Adipocyte (in vitro differentiated cells): ENCODE measurements around the gene GOLPH3.
A peak's percentile ranks its signal among the peaks of the same experiment; 100 is the strongest.

ENCODE experiments used
- DNase-seq: peaks from one replicate; pipeline ENCODE4 v3.0.0-alpha.2; 2015; ENCODE audit warnings: low read depth
- H3K27me3 ChIP-seq: replicated peaks from 2 replicates; pipeline ENCODE4 v1.7.0; 2013; ENCODE audit warnings: mild to moderate bottlenecking, low read length, moderate library complexity; ENCODE audit not compliant: control insufficient read depth, insufficient read depth
- H3K36me3 ChIP-seq: 2 replicates; pipeline ENCODE4 v1.7.0; 2013; ENCODE audit warnings: low read length, mild to moderate bottlenecking, moderate library complexity; ENCODE audit not compliant: control insufficient read depth, insufficient read depth, severe bottlenecking
- H3K4me1 ChIP-seq: 2 replicates; pipeline ENCODE4 v1.7.0; 2013; ENCODE audit warnings: mild to moderate bottlenecking, low read length, moderate library complexity; ENCODE audit not compliant: control insufficient read depth, insufficient read depth
- H3K4me3 ChIP-seq: 2 replicates; pipeline ENCODE4 v1.7.0; 2013; ENCODE audit warnings: mild to moderate bottlenecking, low read length, moderate library complexity
- H3K9ac ChIP-seq: 2 replicates; pipeline ENCODE4 v1.7.0; 2013; ENCODE audit warnings: mild to moderate bottlenecking, low read length, moderate library complexity
- H3K9me3 ChIP-seq: 2 replicates; pipeline ENCODE4 v1.7.0; 2013; ENCODE audit warnings: mild to moderate bottlenecking, low read length, moderate library complexity; ENCODE audit not compliant: control insufficient read depth

GOLPH3 gene

GRCh38 chr5:32096891-32097595, 77.1 kb downstream of the GOLPH3 start:
- Histone ChIP-seq H3K27me3 (no peaks in the 10 kb centered on the region), H3K4me3 (no peak overlapping the region), H3K9me3 (no peaks in the 10 kb centered on the region), H3K4me1 (peaks cover 15% of the 10 kb centered on the region), H3K9ac (no peak overlapping the region), H3K36me3 (peaks cover 67% of the 10 kb centered on the region)
- peak; percentile 39 for DNase-seq

GRCh38 chr5:32095261-32095671, 78.9 kb downstream of the GOLPH3 start:
- DNase-seq: peak; percentile 11
- H3K27me3 ChIP-seq: no peaks in the 10 kb centered on the region
- H3K9ac ChIP-seq: no peak overlapping the region
- H3K36me3 ChIP-seq: peaks cover 57% of the 10 kb centered on the region
- no peaks in the 10 kb centered on the region for H3K9me3 ChIP-seq
- peaks cover 15% of the 10 kb centered on the region for H3K4me1 ChIP-seq
- H3K4me3 ChIP-seq: no peak overlapping the region

GRCh38 chr5:32094691-32095090, 79.4 kb downstream of the GOLPH3 start:
- DNase-seq: no peak
- peaks cover 15% of the 10 kb centered on the region for H3K4me1 ChIP-seq
- no peak overlapping the region for H3K9ac ChIP-seq
- H3K36me3 ChIP-seq: peaks cover 56% of the 10 kb centered on the region
- no peaks in the 10 kb centered on the region for H3K9me3 ChIP-seq
- no peaks in the 10 kb centered on the region for H3K27me3 ChIP-seq
- no peak overlapping the region for H3K4me3 ChIP-seq

GRCh38 chr5:32092938-32093812, 80.9 kb downstream of the GOLPH3 start:
- H3K9me3 ChIP-seq: no peaks in the 10 kb centered on the region
- no peaks in the 10 kb centered on the region for H3K27me3 ChIP-seq
- peaks cover 15% of the 10 kb centered on the region for H3K4me1 ChIP-seq
- no peak overlapping the region for H3K4me3 ChIP-seq
- peaks cover 47% of the 10 kb centered on the region for H3K36me3 ChIP-seq
- no peak overlapping the region for H3K9ac ChIP-seq
- DNase-seq: peak; percentile 81

- peaks cover 15% of the 10 kb centered on the region for H3K4me1 ChIP-seq
- H3K9ac ChIP-seq: no peak overlapping the region
- no peak for DNase-seq
These were observed 83.4 kb downstream of the GOLPH3 start for GRCh38 chr5:32090755-32091128.

GRCh38 chr5:32090026-32090754, 83.9 kb downstream of the GOLPH3 start:
- Histone ChIP-seq H3K4me1 (peaks cover 13% of the 10 kb centered on the region), H3K9me3 (no peaks in the 10 kb centered on the region), H3K9ac (no peak overlapping the region), H3K36me3 (peaks cover 41% of the 10 kb centered on the region), H3K27me3 (no peaks in the 10 kb centered on the region), H3K4me3 (no peak overlapping the region)
- DNase-seq: no peak

More at GRCh38 chr5:32090755-32091128, 83.4 kb downstream of the GOLPH3 start:
- Histone ChIP-seq H3K36me3 (peaks cover 41% of the 10 kb centered on the region), H3K9me3 (no peaks in the 10 kb centered on the region), H3K27me3 (no peaks in the 10 kb centered on the region), H3K4me3 (no peak overlapping the region)

GRCh38 chr5:32089146-32090000, 84.7 kb downstream of the GOLPH3 start:
- Histone ChIP-seq H3K4me3 (no peak overlapping the region), H3K36me3 (peaks cover 35% of the 10 kb centered on the region), H3K9me3 (no peaks in the 10 kb centered on the region), H3K9ac (no peak overlapping the region), H3K4me1 (peaks cover 8% of the 10 kb centered on the region), H3K27me3 (no peaks in the 10 kb centered on the region)
- DNase-seq: no peak

- H3K27me3 ChIP-seq: no peaks in the 10 kb centered on the region
- no peak overlapping the region for H3K9ac ChIP-seq
- peaks cover 30% of the 10 kb centered on the region for H3K36me3 ChIP-seq
- no peak for DNase-seq
- no peaks in the 10 kb centered on the region for H3K9me3 ChIP-seq
- H3K4me1 ChIP-seq: no peaks in the 10 kb centered on the region
- H3K4me3 ChIP-seq: no peak overlapping the region
These were observed 85.9 kb downstream of the GOLPH3 start for GRCh38 chr5:32088214-32088613.

GRCh38 chr5:32087086-32088082, 86.7 kb downstream of the GOLPH3 start:
- Histone ChIP-seq H3K9me3 (no peaks in the 10 kb centered on the region), H3K36me3 (peaks cover 27% of the 10 kb centered on the region), H3K9ac (no peak overlapping the region), H3K4me3 (no peak overlapping the region), H3K27me3 (no peaks in the 10 kb centered on the region), H3K4me1 (no peaks in the 10 kb centered on the region)
- no peak for DNase-seq

- H3K9me3 ChIP-seq: no peaks in the 10 kb centered on the region
- no peak overlapping the region for H3K9ac ChIP-seq
- no peak overlapping the region for H3K4me3 ChIP-seq
- DNase-seq: no peak
- no peaks in the 10 kb centered on the region for H3K27me3 ChIP-seq
- H3K36me3 ChIP-seq: peaks cover 18% of the 10 kb centered on the region
- no peaks in the 10 kb centered on the region for H3K4me1 ChIP-seq
These were observed 90.1 kb downstream of the GOLPH3 start for GRCh38 chr5:32083981-32084430.
